Measurements from ENCODE around the gene ILF3.

Gene ILF3

DNA sequence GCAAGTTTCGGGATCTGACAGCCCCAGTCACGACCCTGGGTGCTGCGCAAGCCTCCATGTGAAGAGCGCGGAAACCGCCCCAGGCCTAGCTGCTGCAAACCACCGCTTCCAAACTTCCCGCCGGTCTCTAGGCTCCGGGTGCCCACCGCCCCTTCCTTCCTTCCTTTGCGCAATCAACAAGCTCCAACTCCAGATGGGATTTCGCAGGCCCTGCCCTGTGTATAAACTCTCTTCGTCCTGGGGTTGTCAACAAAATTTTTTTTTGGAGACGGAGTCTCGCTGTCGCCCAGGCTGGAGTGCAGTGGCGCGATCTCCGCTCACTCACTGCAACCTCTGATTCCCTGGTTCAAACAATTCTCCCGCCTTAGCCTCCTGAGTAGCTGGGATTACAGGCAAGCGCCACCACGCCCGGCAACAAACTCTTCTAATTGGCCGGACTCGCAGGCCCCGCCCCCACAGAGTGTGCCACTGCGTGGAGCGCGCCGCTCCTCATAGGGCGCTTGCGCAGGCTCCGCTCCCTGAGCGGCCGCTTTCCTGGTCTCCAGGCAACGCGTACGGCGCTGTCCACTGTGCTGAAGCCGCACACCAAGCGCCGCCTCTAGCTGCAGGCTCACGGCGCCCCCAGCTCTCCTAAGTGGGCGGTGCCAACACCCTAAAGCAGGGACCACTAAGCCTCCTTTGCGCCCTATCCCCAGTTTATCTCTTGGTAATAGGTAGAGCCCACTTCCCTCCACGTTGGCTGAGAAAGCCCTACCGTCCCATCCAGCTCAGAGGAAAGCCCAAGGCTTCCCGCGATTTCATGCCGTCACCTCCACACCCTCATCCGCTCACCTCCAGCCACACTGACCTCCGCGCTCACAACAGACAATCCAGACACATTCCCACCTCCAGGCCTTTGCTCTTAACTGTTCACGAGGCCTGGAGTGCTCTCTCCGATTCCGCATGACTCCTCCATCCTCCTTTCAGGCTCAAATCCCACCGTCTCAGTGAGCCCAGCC, 41.6 kb downstream of the ILF3 start:
- DNase-seq (ENCODE audit: low read depth, low spot score), result peak; percentile 69

DNA sequence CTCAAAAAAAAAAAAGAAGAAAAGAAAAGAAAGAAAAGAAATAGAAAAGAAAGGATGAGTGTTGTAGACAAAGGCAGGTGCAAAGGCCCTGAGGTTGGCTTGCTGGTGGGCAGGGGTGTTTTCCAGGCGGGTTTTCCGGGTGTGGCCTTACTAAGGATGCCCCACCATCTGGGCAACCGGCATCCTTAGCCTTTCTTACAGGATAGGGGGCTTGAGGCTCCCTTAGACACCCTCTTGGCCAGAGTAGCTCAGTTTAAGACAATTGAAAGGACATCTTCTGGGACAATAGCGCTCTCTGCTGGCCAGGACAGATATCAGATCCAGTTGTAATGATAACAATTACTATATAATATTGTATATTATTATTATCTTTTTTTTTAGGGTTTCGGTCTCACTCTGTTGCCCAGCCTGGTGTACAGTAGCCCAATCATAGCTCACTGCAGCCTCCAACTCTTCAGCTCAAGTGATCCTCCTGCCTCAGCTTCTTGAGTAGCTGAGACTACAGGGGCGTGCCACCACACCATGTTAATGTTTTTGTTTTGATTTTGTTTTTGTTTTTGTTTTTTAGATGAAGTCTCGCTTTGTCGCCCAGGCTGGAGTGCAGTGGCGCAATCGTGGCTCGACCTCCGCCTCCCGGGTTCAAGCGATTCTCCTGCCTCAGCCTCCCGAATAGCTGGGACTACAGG, 45.6 kb downstream of the ILF3 start:
- DNase-seq (ENCODE audit: low read depth, low spot score), result peak; percentile 54

DNA sequence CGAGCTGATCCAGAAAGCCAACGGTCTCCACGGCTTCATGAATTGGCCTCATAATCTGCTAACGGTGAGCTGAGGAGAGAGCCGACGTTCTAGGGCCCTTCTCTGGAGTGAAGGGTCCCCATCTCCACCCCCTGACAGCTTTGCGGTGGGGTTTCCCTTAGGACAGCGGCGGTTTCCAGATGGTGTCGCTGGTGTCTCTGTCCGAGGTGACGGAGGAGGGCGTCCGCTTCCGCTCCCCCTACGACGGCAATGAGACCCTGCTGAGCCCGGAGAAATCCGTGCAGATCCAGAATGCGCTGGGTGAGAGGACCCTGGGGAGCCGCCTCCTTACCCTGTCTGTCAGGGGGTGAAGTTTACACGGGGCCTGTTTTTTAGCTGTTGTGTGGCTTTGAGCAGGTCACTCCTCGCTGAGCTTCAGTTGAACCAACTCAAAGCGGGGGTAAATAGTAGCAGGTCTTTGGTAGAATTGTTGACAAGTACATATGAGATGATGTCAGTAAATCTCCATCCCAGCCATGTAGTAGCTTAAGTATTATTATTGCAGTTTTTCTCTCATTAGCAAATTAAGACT, 47.9 kb downstream of the ILF3 start:
- no peak for DNase-seq (ENCODE audit: low read depth, low spot score)

DNA sequence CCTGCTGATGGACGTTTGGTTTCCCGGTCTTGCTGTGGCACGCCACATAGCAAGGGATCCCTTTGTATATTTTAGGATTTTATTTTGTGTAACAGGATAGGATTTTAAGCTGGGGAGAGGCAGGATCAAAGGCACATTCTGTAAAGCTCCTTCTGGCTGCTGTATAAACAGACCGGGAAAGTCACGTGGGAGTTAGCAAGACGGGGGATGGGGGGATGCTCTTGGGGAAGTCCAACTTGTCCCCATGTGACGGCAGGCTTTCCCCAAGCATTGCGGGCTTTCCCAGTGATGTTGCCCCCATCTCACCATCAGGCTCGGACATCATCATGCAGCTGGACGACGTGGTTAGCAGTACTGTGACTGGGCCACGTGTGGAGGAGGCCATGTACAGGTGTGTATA, 52.8 kb downstream of the ILF3 start:
- no peak for DNase-seq (ENCODE audit: low read depth, low spot score)

DNA sequence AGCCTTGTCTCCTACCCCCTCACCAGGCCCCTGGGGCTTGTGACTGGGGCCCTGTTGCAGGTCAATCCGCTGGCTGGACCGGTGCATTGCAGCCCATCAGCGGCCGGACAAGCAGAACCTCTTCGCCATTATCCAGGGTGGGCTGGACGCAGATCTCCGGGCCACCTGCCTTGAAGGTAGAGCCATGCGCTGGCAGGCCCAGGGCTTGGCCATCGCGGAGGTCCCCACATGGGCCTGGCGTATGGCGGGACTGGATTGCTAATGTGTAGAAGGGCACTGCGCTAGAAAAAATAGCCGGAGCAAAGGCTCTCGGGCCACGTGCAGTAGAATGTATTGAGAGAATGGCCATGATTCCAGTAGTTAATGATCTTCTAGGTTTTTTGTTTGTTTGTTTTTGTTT, 53.3 kb downstream of the ILF3 start:
- DNase-seq (ENCODE audit: low read depth, low spot score), result no peak

DNA sequence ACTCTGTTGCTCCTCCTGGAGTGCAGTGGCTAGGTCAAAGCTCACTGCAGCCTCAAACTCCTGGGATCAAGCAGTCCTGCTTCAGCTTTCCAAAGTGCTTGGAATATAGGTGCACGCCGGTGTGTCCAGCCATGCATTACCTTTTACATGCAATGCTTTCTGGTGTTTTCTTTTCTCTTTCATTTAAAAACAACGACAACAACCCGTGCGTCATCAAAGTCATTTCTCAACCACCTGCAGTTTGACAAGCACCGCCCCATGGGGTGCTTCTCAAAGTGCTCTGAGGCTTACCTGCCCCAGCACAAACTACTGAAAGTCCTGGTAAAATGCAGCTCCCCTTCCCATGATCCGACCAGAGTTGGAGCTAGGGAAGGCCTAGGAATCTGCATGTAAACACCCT, 54.1 kb downstream of the ILF3 start:
- DNase-seq (ENCODE audit: low read depth, low spot score), result no peak

DNA sequence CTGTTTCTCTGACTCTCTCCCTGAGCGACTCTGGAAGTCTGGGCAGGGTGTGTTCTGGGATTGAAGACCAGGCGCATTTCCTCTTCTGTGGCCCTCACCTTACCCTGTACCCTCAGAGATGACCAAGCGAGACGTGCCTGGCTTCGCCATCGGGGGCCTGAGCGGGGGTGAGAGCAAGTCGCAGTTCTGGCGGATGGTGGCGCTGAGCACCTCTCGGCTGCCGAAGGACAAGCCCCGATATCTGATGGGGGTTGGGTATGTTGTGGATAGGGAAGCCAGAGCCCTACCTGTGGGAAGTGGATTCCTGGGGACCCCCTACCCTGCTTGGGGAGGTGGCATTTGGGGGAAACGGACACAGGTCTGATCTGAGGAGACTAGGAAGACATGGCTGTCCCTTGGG, 57.9 kb downstream of the ILF3 start:
- no peak for DNase-seq (ENCODE audit: low read depth, low spot score)

DNA sequence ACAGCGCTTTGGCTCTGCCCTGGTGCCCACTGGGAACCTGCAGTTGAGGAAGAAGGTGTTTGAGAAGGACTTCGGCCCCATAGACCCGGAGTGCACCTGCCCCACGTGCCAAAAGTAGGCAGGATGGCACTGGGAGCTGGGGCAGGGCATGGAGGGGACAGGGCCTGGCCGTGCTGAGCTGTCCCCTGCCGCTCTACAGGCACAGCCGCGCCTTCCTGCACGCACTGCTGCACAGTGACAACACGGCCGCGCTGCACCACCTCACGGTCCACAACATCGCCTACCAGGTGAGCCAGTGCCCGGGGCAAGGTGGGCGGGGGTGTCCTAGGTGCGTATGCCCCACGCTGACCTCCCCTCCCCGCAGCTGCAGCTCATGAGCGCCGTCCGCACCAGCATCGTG, 58.6 kb downstream of the ILF3 start:
- DNase-seq (ENCODE audit: low read depth, low spot score), result no peak

DNA sequence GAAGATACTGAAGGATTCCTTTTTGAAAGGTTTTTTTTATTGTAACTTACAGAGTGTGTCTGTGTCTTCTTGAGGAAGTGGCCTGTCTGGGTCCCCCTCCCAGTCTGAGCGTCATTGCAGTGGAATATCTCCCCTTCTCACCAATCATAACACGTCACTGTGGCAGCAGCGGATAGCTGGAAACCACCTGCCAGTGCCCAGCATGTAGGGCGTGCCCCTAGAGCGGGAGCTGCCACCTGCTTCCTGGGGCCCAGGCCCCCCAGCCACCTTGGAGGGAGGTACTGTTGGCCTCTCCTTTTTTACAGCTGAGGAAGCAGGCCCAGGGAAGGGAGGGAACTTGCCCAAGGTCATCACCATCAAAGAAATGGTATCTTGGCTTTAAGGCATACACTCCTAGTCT, 59.2 kb downstream of the ILF3 start:
- DNase-seq (ENCODE audit: low read depth, low spot score), result no peak

DNA sequence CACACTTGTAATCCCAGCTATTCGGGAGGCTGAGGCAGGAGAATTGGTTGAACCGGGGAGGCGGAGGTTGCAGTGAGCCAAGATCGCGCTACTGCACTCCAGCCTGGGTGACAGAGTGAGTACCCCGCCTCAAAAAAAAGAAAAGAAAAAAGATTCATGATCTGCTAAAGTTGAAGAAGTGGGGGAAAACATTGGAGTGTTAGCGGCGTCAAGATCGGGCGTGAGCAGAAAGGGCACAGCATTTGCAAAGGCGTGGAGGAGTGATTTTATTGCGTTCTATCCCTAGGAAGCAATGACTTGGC, 62.9 kb downstream of the ILF3 start:
- no peak for DNase-seq (ENCODE audit: low read depth, low spot score)

DNA sequence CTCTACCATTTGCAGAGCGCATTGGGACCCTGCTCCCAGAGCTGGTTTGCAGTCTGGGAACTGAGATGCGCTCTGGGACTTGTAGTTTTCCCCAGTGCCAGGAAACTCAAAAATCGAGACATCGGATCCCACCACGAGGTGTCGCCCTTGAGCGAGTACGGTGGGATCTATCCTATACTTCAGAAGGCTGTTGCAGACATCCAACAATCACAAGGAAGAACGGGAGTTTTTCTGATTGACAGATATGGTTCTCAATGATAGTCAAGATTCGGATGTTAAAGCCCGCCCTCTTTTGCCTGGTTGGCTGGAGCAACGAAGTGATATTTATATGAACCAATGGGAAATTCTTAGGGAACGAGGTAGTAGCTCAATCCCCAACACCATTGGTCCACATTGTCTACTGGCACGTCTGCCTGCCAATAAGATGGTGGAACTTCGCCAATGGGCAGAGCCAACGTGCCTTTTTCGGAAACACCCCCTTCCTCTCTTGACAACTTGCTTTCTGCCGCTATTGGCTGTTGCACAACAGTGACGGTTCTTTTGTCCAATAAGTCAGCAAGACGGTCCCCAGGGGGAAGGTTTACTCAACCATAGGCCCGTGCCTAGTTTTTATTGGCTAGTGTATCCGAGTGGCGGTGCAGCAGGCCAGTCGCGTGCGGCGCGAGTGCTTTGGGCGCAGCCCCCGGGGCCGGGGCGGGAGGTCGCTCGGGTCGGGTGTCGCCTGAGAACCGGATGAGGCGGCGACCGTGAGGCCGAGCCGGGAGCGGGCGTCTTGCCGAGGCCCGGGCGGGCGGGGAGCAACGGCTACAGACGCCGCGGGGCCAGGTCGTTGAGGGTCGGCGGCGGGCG, 63.4 kb downstream of the ILF3 start, which contains the start of gene DNM2:
Gene DNM2 (plus strand): TSS at position 724 of the 849 bp plus-strand sequence. CDS start 164 bp downstream, outside the sequence.
- DNase-seq (ENCODE audit: low read depth, low spot score), result peak; percentile 96

DNA sequence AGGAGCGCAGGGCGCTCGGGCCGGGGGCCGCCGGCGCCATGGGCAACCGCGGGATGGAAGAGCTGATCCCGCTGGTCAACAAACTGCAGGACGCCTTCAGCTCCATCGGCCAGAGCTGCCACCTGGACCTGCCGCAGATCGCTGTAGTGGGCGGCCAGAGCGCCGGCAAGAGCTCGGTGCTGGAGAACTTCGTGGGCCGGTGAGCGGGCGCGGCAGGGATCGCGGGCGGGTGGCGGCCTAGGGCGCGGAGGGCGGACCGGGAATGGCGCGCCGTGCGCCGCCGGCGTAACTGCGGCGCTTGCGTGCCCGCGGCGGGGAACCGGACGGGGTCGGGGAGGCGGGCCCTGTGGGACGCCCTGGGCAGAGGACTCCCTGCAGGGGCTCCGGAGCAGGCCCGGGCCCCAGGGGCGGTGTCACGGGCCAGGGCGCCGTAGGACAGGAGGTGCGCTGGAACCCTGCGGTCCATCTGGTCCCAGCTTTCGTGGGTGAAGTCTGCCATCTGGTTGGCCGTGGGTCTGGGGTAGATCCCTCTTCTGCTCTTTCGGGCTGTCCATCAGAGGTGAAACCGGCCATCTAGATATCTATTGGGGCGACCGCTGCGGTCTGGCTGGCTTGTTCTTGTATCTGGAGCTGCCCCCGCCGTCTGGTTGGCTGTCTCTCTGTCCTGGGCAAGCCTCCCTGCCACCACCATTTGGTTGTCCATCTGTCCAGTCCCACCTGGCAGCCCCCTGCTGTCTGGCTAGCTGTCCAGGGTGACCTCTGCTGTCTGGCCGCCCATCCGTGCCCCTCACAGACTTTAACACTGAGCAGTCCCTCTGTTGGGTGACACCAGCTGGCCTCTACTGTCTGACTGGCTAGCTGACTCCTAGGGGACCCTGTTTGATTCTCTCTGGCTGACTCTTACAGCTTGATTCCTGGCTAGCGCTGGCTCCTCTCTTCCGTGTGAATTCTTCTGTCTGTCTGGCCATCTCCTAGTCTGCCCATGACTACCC, 64.4 kb downstream of the ILF3 start:
- no peak for DNase-seq (ENCODE audit: low read depth, low spot score)

DNA sequence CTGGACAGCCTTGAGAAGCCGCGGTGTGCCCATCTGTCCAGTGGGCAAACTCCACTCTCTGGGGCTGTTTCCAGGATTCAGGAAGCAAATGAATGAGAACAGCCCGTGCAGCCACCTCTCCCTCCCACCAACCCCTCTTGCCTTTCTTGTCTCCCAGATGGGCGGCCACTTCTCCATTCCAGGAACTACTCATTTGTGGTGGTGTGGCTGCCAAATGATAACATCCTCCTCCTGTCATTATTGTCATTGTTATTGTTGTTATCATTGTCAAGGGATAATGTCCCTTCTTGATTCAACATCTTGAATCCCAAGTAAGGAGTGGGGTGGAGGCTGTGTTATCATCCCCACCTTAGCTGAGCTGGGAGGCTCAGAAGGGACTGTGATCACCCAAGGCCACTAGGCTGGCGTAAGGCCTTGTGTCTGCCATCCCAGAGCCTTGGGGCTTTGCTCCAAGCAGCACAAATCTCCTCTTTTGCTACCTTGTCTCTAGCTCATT, 65.4 kb downstream of the ILF3 start:
- no peak for DNase-seq (ENCODE audit: low read depth, low spot score)

DNA sequence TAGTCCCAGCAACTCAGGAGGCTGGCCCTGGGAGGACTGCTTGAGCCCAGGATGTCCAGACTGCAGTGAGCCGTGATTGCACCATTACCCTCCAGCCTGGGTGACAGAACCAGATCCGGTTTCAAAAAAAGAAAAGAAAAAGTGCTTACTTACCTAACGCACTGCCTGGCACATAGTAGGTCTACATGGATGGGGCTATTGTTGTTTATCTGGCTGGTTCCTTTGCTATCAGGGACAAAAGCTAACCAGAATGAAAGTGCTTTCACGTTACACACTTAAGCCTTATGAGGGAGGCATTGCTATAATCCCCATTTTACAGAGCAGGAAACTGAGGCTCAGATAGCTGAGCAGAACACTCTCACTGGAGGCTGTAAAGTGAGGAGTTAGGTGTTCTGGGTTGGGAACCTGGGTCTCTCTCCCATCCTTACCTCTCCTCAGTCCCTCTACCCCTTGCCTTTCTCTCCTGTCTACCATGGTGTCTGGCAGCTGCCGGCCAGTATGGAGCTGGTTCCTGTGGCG, 66.5 kb downstream of the ILF3 start:
- DNase-seq (ENCODE audit: low read depth, low spot score), result no peak

DNA sequence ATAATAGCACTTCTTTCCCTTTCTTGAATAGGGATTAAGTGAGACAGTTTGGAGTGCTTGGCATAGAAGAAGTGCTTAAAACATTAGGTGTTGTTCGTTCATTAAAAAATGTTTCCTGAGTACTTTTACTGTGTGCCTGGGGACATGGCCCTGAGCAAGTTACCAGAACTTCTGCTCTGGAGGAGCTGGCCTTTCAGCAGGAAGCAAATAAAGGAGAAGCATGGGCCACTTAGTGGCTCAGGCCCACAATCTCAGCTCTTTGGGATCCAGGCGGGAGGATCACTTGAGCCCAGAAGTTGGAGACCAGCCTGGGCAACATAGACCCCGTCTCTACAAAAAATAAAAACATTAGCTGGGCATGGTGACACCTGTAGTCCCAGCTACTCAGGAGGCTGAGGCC, 69.4 kb downstream of the ILF3 start:
- no peak for DNase-seq (ENCODE audit: low read depth, low spot score)

DNA sequence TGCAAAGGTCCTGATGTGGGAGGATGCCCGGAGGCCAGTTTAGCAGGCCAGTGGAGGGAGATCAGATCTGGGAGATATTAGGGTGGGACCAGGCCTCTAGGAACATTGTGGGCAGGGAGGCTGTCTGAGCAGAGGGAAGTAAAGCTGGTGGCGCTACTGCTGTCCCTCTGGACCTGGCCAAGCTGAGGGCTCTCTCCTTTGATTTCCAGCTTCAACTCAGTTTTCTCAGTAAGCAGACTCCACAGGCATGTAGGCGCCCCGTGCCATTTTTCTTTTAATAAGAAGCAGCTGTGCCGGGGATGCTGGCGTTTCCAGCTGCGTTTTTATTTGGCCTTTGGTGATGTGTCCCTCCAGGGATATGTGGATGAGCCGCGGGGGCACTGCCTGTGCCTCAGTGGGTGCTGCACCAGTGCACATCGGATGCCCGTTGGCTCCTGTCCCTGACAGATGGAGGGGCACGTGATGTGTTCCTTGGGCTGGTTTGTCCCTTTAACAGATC, 70.5 kb downstream of the ILF3 start:
- no peak for DNase-seq (ENCODE audit: low read depth, low spot score)

DNA sequence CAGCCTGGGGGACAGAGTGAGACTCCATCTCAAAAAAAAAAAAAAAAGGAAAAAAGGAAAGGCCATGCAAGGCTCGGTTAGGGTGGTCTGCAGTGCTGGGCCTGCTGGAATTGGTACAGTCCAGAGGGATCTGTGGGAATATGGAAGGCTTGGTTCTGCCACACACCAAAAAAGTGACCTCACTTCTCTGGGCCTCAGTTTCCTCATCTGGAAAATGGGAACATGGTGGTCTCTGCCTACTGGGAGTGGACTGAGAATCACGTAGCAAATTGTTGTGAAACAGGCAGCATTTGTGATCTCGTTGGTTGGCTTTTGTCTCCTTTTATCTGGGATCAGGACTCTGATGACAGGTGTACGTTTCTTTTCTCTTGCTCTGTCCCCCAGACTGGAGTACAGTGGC, 71.3 kb downstream of the ILF3 start:
- no peak for DNase-seq (ENCODE audit: low read depth, low spot score)

DNA sequence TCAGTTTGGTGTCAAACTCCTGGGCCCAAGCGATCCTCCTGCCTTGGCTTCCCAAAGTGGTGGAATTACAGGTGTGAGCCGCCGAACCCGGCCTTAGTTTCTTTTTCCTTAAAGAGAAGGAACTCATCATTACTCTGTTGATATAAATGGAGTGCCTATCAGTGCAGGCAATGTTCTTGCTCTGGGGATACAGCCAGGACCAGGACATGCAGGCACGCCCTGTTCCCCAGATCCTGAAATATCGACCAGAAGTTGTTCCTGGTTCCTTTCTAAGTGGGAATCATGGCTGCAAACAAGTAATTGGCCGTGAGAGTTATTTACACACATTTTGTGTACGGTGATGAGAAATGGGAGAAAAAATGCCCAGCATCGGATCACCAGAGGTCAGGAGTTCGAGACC, 72.1 kb downstream of the ILF3 start:
- DNase-seq (ENCODE audit: low read depth, low spot score), result no peak

DNA sequence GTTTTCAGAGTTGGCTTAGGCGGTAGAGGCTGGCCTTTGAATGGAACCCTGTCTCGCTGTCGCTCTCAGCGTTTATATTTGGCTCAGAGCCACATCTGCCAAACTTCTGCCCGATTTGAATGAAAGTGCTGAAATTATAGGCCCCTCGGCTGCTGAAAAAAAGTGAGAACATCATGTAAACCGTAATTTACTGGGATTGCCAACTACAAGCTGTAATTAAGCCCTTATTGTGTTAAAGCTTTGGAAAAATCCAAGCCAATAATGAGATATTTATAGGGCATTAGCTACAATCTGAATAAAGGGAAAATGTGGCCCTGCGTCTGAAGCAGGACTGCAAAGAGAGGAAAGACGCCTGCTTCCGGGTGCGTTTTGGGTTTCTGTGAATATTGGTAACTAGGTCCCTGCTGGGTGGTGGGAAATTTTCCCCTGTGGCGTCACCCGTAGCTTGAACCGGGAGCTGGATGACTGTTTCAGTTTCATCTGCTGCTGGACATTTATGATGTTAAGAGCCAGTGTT, 73.6 kb downstream of the ILF3 start:
- no peak for DNase-seq (ENCODE audit: low read depth, low spot score)

DNA sequence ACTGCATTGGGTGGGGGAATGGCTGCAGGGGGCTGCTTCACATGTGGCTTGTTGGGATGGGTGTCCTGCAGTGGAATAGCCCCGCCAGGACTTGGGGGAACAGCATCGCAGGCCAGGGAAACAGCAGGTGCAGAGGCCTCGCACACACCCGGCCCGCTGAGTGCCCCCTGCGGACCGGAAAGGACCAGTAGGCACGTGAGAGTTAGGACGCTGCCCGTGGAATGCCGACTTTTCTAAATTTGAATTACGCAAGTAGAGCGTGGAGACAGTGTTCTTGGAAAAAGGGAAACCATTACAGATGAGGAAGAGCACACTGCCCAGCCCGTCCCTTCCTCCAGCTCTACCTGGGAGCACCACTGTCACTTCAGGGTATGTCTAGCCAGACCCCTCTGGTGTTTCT, 75.3 kb downstream of the ILF3 start:
- no peak for DNase-seq (ENCODE audit: low read depth, low spot score)
